K562 (cell line): ENCODE measurements around the gene MMP28. TPM values are rescaled to one million over a fixed set of nuclear protein-coding genes. Genes with fewer than 3 reads are reported as not detected.

Experiments used
- ATAC-seq: fragments of 200-7000 bp; cut with Tn5 transposase; 3 replicates; pipeline ENCODE4 v1.9.1; 2020; ENCODE audit warnings: moderate library complexity
- BruUV-seq: library from RNA; stranded (reverse); fragments of 400-500 nt; replicated peaks from 2 replicates; lab custom pipeline; 2021; lab: Mats Ljungman, UMichigan
- CTCF ChIA-PET: fragments of 300-600 bp; formaldehyde crosslinking; extraction: SDS; loops from one replicate; lab custom pipeline; 2021; ENCODE audit warnings: low intra/inter-chr PET ratio; lab: Yijun Ruan, JAX
- POLR2A ChIA-PET: fragments of 300-600, 350-650 bp; sonication (Branson Sonifier 250); formaldehyde crosslinking; extraction: SDS; loops from one replicate; lab custom pipeline; 2021; ENCODE audit warnings: antibody characterized with exemption, inconsistent platforms; lab: Yijun Ruan, JAX
- DNase-seq, 4 experiments: peaks; one replicate each; pipeline versions ENCODE4 v3.0.0 to v3.0.0-alpha.2; 2011 to 2018; ENCODE audit warnings: low spot score in 3 of 4, mixed read lengths in 3 of 4; ENCODE audit errors: extremely low read depth in 1 of 4
- FAIRE-seq: peaks from 2 replicates; lab custom pipeline; 2011; peaks lifted over from hg19 to GRCh38; lab: Jason Lieb, UNC
- H2AFZ ChIP-seq: 2 replicates; pipeline ENCODE4 v1.6.0; 2011; ENCODE audit warnings: low read depth, low read length, control low read depth, inconsistent platforms
- H3K27ac ChIP-seq: fragments of 200-600 bp; 3 replicates; pipeline ENCODE4 v1.8.0; 2011; ENCODE audit warnings: low read depth, mild to moderate bottlenecking, control low read depth, inconsistent platforms, low read length, moderate library complexity, mixed read lengths; ENCODE audit errors: extremely low read depth
- H3K27me3 ChIP-seq, 2 experiments: fragments of 300-600 bp in 1 of 2; 2 replicates in 1 of 2; 3 replicates in 1 of 2; pipeline versions ENCODE4 v1.6.0 to v1.8.0; 2011; ENCODE audit warnings: inconsistent platforms in 2 of 2, low read length in 2 of 2, mild to moderate bottlenecking in 1 of 2, mixed read lengths in 1 of 2, moderate library complexity in 1 of 2; ENCODE audit not compliant: control insufficient read depth in 2 of 2, insufficient read depth in 2 of 2
- H3K36me3 ChIP-seq: fragments of 300-600 bp; 3 replicates; pipeline ENCODE4 v1.8.0; 2011; ENCODE audit warnings: mild to moderate bottlenecking, low read length, inconsistent platforms; ENCODE audit not compliant: control insufficient read depth, insufficient read depth
- H3K4me1 ChIP-seq, 2 experiments: fragments of 200-600 bp in 1 of 2; replicated peaks in 1 of 2; 2 replicates in 1 of 2; 3 replicates in 1 of 2; pipeline versions ENCODE4 v1.5.1 to v1.8.0; 2011; ENCODE audit warnings: inconsistent platforms in 2 of 2, low read length in 2 of 2, mild to moderate bottlenecking in 1 of 2, mixed read lengths in 1 of 2, moderate library complexity in 1 of 2; ENCODE audit not compliant: control insufficient read depth in 2 of 2, insufficient read depth in 2 of 2
- H3K4me2 ChIP-seq: 2 replicates; pipeline ENCODE4 v1.6.1; 2011; ENCODE audit warnings: low read length, control low read depth, inconsistent platforms, mixed read lengths; ENCODE audit not compliant: insufficient read depth
- H3K4me3 ChIP-seq: fragments of 200-600 bp; sonication (generic), shearing (Covaris generic); 2 replicates; pipeline ENCODE4 v1.5.1; 2016; ENCODE audit warnings: control low read depth, inconsistent platforms
- H3K79me2 ChIP-seq: fragments of 200-600 bp; 3 replicates; pipeline ENCODE4 v1.8.0; 2011; ENCODE audit warnings: low read length, inconsistent platforms; ENCODE audit not compliant: control insufficient read depth, insufficient read depth
- H3K9ac ChIP-seq, 2 experiments: 2 replicates each; pipeline versions ENCODE4 v1.6.0 to v1.6.1; 2011; ENCODE audit warnings: low read depth in 2 of 2, low read length in 2 of 2, control low read depth in 1 of 2, inconsistent platforms in 1 of 2, mild to moderate bottlenecking in 1 of 2, mixed read lengths in 1 of 2; ENCODE audit not compliant: insufficient read depth in 1 of 2
- H3K9me1 ChIP-seq: one replicate; pipeline ENCODE4 v1.6.0; 2011; ENCODE audit warnings: inconsistent platforms, mild to moderate bottlenecking, low read length, moderate library complexity; ENCODE audit not compliant: control insufficient read depth, insufficient read depth
- H3K9me3 ChIP-seq: replicated peaks from 2 replicates; pipeline ENCODE4 v1.5.1; 2011; ENCODE audit warnings: low read depth, low read length, inconsistent platforms; ENCODE audit not compliant: control insufficient read depth, insufficient read depth
- H4K20me1 ChIP-seq: replicated peaks from 2 replicates; pipeline ENCODE4 v1.6.1; 2011; ENCODE audit warnings: low read length, inconsistent platforms, mixed read lengths; ENCODE audit not compliant: control insufficient read depth, insufficient read depth
- NFIC ChIP-seq: fragments of 450-650 bp; IDR thresholded peaks from 2 replicates; pipeline ENCODE4 v1.6.1; 2017; ENCODE audit warnings: mild to moderate bottlenecking, inconsistent platforms
- ZNF75A ChIP-seq: fragments of 450-650 bp; formaldehyde crosslinking; IDR thresholded peaks from 2 replicates; pipeline ENCODE4 v1.4.0; 2020; ENCODE audit warnings: mild to moderate bottlenecking
- WGBS: fragments of 100-300 bp; shearing (Covaris generic); methylation state at CpG from one replicate; pipeline ENCODE4 v1.1.6; 2016; ENCODE audit warnings: low coverage, mixed read lengths; ENCODE audit not compliant: insufficient coverage; ENCODE audit errors: missing lambda C conversion rate; 5-methylcytosine and 5-hydroxymethylcytosine counted together
- in situ Hi-C: fragments of 300-500 bp; cut with MboI; formaldehyde crosslinking; loops from 4 replicates; pipeline ENCODE4 v1.15.0; 2018; ENCODE audit warnings: inconsistent platforms, mixed read lengths
- intact Hi-C: fragments of 100-400 bp; cut with micrococcal nuclease; formaldehyde crosslinking; loops from 2 replicates; pipeline ENCODE4 v1.14.2; 2022
- polyA plus RNA-seq, 8 experiments: library from polyadenylated mRNA; depleted of rRNA in 4 of 8; stranded (reverse) in 5 of 8; unstranded in 3 of 8; fragments of >200 nt; fragmentation: Nextera tagmentation in 2 of 8; fragmentation: Illumina TruSeq in 1 of 8; extraction: Ambion mirVana in 2 of 8; extraction: Trizol in 1 of 8; gene quantifications; 2 replicates each; pipeline versions ENCODE4 v1.2.1 to v1.2.3, GENCODE V29; 2011 to 2014; ENCODE audit warnings: inconsistent platforms in 1 of 8, missing spikeins in 1 of 8
- total RNA-seq, 7 experiments: library from RNA; depleted of rRNA in 6 of 7; stranded (reverse); fragments of >200 nt in 6 of 7; fragmentation: Illumina TruSeq in 2 of 7; extraction: Trizol in 2 of 7; gene quantifications; 2 replicates each; pipeline versions ENCODE4 v1.2.1 to v1.2.3, GENCODE V29; 2011 to 2021; ENCODE audit warnings: low replicate concordance in 1 of 7

Gene MMP28
- total and polyA plus RNA-seq, 9 of the 15 experiments (the other 6 are each of a cell fraction or from before 2014, with no cell fraction given): not detected

DNA sequence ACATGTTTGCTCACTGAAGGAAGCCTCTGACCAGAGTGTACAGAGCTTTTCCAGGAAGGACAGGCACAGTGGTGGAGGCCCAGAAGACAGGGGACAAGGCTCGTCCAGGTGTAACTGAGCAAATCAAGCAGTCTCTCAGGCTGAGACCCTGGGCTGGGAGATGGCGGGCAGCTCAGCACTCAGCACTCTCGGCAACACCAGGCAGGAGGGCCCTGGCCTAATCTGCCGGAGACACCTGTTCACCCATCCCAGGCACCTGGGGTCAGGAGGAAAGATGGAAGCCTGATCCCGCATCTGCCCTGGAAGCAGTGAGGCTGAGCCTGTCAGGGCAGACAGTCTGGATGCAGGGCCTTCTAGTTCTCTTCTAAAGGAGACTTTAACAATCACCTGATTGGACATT lies 59.2 kb downstream of the MMP28 start:
- CTCF ChIA-PET: no interaction called here
- Histone ChIP-seq H3K79me2 (no peaks in the 10 kb centered on the region), H3K9me1 (no peaks in the 10 kb centered on the region), H3K9me3 (no peaks in the 10 kb centered on the region), H3K4me1 (peaks cover under 1 to 21% of the 10 kb centered on the region in 2 experiments; a peak in 3 of 5 replicates), H3K9ac (no peak overlapping the region), H3K27ac (no peak overlapping the region), H3K36me3 (no peaks in the 10 kb centered on the region), H4K20me1 (peaks cover 3% of the 10 kb centered on the region), H3K4me3 (no peak overlapping the region), H3K4me2 (no peak overlapping the region), H2AFZ (no peak overlapping the region), H3K27me3 (peaks cover 33 to 68% of the 10 kb centered on the region in 2 experiments)
- 6% methylated on average over 5 of the region's 5 CpGs for WGBS
- in situ Hi-C loops (loop anchor here (25.0 kb wide), 1 partner anchor 1299 kb away; no protein-coding TSS in a partner anchor), intact Hi-C loops (no loop called here)
- POLR2A ChIA-PET: interaction anchor here (1.1 kb wide), 2 partner anchors 13 to 73 kb away, joined by 3 to 4 read pairs; partner anchors contain the start of gene TAF15
- no TSS peak for BruUV-seq
- DNase-seq (no peak), FAIRE-seq (no peak), ATAC-seq (no peak)
- TF ChIP-seq NFIC: no peak

- ATAC-seq (no peak), FAIRE-seq (no peak), DNase-seq (no peak)
- ChIA-PET POLR2A (interaction anchor here (0.7 to 1.1 kb wide), 2 partner anchors 8 to 74 kb away, joined by 3 to 4 read pairs; partner anchors contain the start of gene TAF15), CTCF (no interaction called here)
- Histone ChIP-seq H3K9me1 (no peaks in the 10 kb centered on the region), H3K79me2 (no peaks in the 10 kb centered on the region), H3K9ac (no peak overlapping the region), H3K27me3 (peaks cover 28 to 59% of the 10 kb centered on the region in 2 experiments; a peak in 4 of 5 replicates), H3K27ac (no peak overlapping the region), H3K4me2 (no peak overlapping the region), H4K20me1 (peaks cover 3% of the 10 kb centered on the region), H3K9me3 (no peaks in the 10 kb centered on the region), H3K4me1 (peaks cover 3 to 17% of the 10 kb centered on the region in 2 experiments; a peak in 3 of 5 replicates), H2AFZ (no peak overlapping the region), H3K4me3 (no peak overlapping the region), H3K36me3 (no peaks in the 10 kb centered on the region)
- in situ Hi-C loops (loop anchor here (25.0 kb wide), 1 partner anchor 1298 kb away; no protein-coding TSS in a partner anchor), intact Hi-C loops (no loop called here)
- WGBS: 3% methylated on average over 28 of the region's 29 CpGs
- TF ChIP-seq ZNF75A (CRISPR knock-in tag): no peak
- BruUV-seq: no TSS peak
Measured at GRCh38 chr17:35735036-35735805, 60.2 kb downstream of the MMP28 start.
